HCT116 (cell line): ENCODE results near the gene GGNBP2. TPM values are rescaled to one million over a fixed set of nuclear protein-coding genes. Genes with fewer than 3 reads are reported as not detected.

Experiments
- ATAC-seq: fragments of 200-7000 bp; cut with Tn5 transposase; 2 replicates; pipeline ENCODE4 v1.9.1; 2020; ENCODE audit warnings: mild to moderate bottlenecking, moderate library complexity
- BruUV-seq: library from RNA; stranded (reverse); fragments of 400-500 nt; replicated peaks from 2 replicates; lab custom pipeline; 2021; lab: Mats Ljungman, UMichigan
- CTCF ChIA-PET: fragments of 300-600 bp; sonication (Branson Sonifier 250); formaldehyde crosslinking; loops from one replicate; lab custom pipeline; 2021; ENCODE audit warnings: antibody characterized with exemption; lab: Charles Lee
- POLR2A ChIA-PET: fragments of 300-600, 350-600 bp; sonication (Branson Sonifier 250); formaldehyde crosslinking; loops from one replicate; lab custom pipeline; 2021; ENCODE audit warnings: antibody characterized with exemption; lab: Charles Lee
- RAD21 ChIA-PET, 2 experiments: fragments of 300-600 bp; sonication (Branson Sonifier 250); formaldehyde crosslinking; loops; one replicate each; lab custom pipeline; 2023; ENCODE audit warnings: low total read pairs in 2 of 2; ENCODE audit not compliant: uncharacterized antibody in 2 of 2, unreplicated experiment in 2 of 2, low non-redundant PET in 1 of 2; lab: Charles Lee
- DNase-seq: peaks from one replicate; pipeline ENCODE4 v3.0.0-alpha.2; 2010; ENCODE audit warnings: low read depth, low spot score
- H2AFZ ChIP-seq: fragments of 200-600 bp; shearing (Covaris generic), sonication (generic); 2 replicates; pipeline ENCODE4 v1.6.1; 2017; ENCODE audit warnings: low read depth, mixed run types, mixed read lengths, antibody characterized with exemption, low read length; ENCODE audit not compliant: poor library complexity, severe bottlenecking
- H3K27ac ChIP-seq: 2 replicates; pipeline ENCODE4 v1.5.1; 2012; ENCODE audit warnings: low read depth, low read length
- H3K27me3 ChIP-seq: fragments of 200-600 bp; sonication (generic); 2 replicates; pipeline ENCODE4 v1.6.1; 2016; ENCODE audit warnings: mixed run types, low read length, mixed read lengths; ENCODE audit not compliant: insufficient read depth
- H3K36me3 ChIP-seq, 2 experiments: fragments of 200-500 bp in 1 of 2; fragments of 200-600 bp in 1 of 2; sonication (Bioruptor generic) in 1 of 2; sonication (generic) in 1 of 2; 2 replicates each; pipeline versions ENCODE4 v1.5.1 to v1.6.1; 2014 to 2016; ENCODE audit warnings: low read length in 2 of 2, inconsistent platforms in 1 of 2, mixed read lengths in 1 of 2, mixed run types in 1 of 2; ENCODE audit not compliant: insufficient read depth in 2 of 2, control insufficient read depth in 1 of 2
- H3K4me1 ChIP-seq, 2 experiments: fragments of 200-600 bp in 1 of 2; sonication (generic) in 1 of 2; 2 replicates each; pipeline versions ENCODE4 v1.5.1 to v1.6.1; 2012 to 2017; ENCODE audit warnings: low read length in 2 of 2, inconsistent platforms in 1 of 2, mild to moderate bottlenecking in 1 of 2, mixed read lengths in 1 of 2, mixed run types in 1 of 2, moderate library complexity in 1 of 2; ENCODE audit not compliant: insufficient read depth in 2 of 2, control insufficient read depth in 1 of 2
- H3K4me2 ChIP-seq: fragments of 200-600 bp; sonication (generic); 2 replicates; pipeline ENCODE4 v1.6.1; 2017; ENCODE audit warnings: mixed run types, low read length, mixed read lengths
- H3K4me3 ChIP-seq, 2 experiments: fragments of 200-600 bp in 1 of 2; sonication (generic) in 1 of 2; replicated peaks in 1 of 2; 2 replicates each; pipeline ENCODE4 v1.5.1; 2011 to 2016; ENCODE audit warnings: low read length in 2 of 2, control low read depth in 1 of 2, low read depth in 1 of 2, mild to moderate bottlenecking in 1 of 2, mixed read lengths in 1 of 2, mixed run types in 1 of 2
- H3K79me2 ChIP-seq: fragments of 200-600 bp; sonication (generic); 2 replicates; pipeline ENCODE4 v1.6.1; 2017; ENCODE audit warnings: mild to moderate bottlenecking, mixed run types, low read length, moderate library complexity, mixed read lengths; ENCODE audit not compliant: insufficient read depth
- H3K9ac ChIP-seq: fragments of 200-600 bp; sonication (generic); 2 replicates; pipeline ENCODE4 v1.6.1; 2016; ENCODE audit warnings: low read length, mixed read lengths
- H3K9me2 ChIP-seq: fragments of 200-600 bp; sonication (generic), shearing (Covaris generic); 2 replicates; pipeline ENCODE4 v1.6.1; 2017; ENCODE audit warnings: mixed run types, mild to moderate bottlenecking, moderate library complexity; ENCODE audit not compliant: insufficient read depth
- H3K9me3 ChIP-seq, 2 experiments: fragments of 200-500 bp in 1 of 2; fragments of 200-600 bp in 1 of 2; sonication (Bioruptor generic) in 1 of 2; sonication (generic) in 1 of 2; 2 replicates each; pipeline ENCODE4 v1.6.1; 2014 to 2017; ENCODE audit warnings: low read length in 2 of 2, mixed read lengths in 2 of 2, inconsistent platforms in 1 of 2, low read depth in 1 of 2, mild to moderate bottlenecking in 1 of 2, mixed run types in 1 of 2, moderate library complexity in 1 of 2; ENCODE audit not compliant: control insufficient read depth in 1 of 2, insufficient read depth in 1 of 2
- H4K20me1 ChIP-seq: fragments of 200-600 bp; sonication (generic), shearing (Covaris generic); 2 replicates; pipeline ENCODE4 v1.6.1; 2017; ENCODE audit warnings: mixed run types, mild to moderate bottlenecking, moderate library complexity; ENCODE audit not compliant: insufficient read depth
- CEBPB ChIP-seq: IDR thresholded peaks from 2 replicates; pipeline ENCODE4 v1.6.1; 2012; ENCODE audit warnings: low read depth
- CTCF ChIP-seq, 3 experiments: fragments of 200-600 bp in 1 of 3; sonication (generic) in 1 of 3; IDR thresholded peaks in 2 of 3; conservative IDR thresholded peaks in 1 of 3; 2 replicates each; pipeline ENCODE4 v1.5.1; 2012 to 2017; ENCODE audit warnings: low read depth in 2 of 3, low read length in 2 of 3, antibody characterized with exemption in 1 of 3, borderline replicate concordance in 1 of 3, control low read depth in 1 of 3, mild to moderate bottlenecking in 1 of 3, mixed read lengths in 1 of 3, mixed run types in 1 of 3, moderate library complexity in 1 of 3; ENCODE audit not compliant: insufficient read depth in 1 of 3
- intact Hi-C: fragments of 100-400 bp; cut with micrococcal nuclease; formaldehyde crosslinking; loops from 2 replicates; pipeline ENCODE4 v1.10.0; 2022
- total RNA-seq: library from RNA; stranded (reverse); gene quantifications from one replicate; pipeline ENCODE4 v1.2.1, GENCODE V29; 2021; ENCODE audit not compliant: unreplicated experiment
- TF ChIP-seq, protein P1 (sequence below): IDR thresholded peaks from 2 replicates; pipeline ENCODE4 v1.6.1; 2012
- TF ChIP-seq, protein P2 (sequence below): IDR thresholded peaks from 2 replicates; pipeline ENCODE4 v1.6.1; 2011; ENCODE audit warnings: mild to moderate bottlenecking, low read length, moderate library complexity; ENCODE audit not compliant: insufficient replicate concordance; ENCODE audit errors: extremely low read depth

Gene GGNBP2
- total RNA-seq, 1 experiment from 2014 or later = 58.2 TPM

- DNase-seq = no peak
- Histone ChIP-seq H4K20me1 (no peaks in the 10 kb centered on the region), H2AFZ (no peak overlapping the region), H3K9me2 (no peaks in the 10 kb centered on the region), H3K27ac (no peak overlapping the region), H3K4me2 (no peak overlapping the region), H3K79me2 (peaks cover 43% of the 10 kb centered on the region), H3K36me3 (peaks cover 18 to 20% of the 10 kb centered on the region in 2 experiments; a peak in 3 of 4 replicates), H3K4me1 (no peaks in the 10 kb centered on the region), H3K9ac (no peak overlapping the region), H3K27me3 (no peaks in the 10 kb centered on the region), H3K9me3 (no peaks in the 10 kb centered on the region), H3K4me3 (no peak overlapping the region)
- ChIA-PET POLR2A (no interaction called here), RAD21 (no interaction called here), CTCF (no interaction called here)
- no peak for ATAC-seq
- intact Hi-C loops = no loop called here
- TSS peak; percentile 17 for BruUV-seq
- TF ChIP-seq CEBPB = no peak
- TF ChIP-seq, protein P1, sequence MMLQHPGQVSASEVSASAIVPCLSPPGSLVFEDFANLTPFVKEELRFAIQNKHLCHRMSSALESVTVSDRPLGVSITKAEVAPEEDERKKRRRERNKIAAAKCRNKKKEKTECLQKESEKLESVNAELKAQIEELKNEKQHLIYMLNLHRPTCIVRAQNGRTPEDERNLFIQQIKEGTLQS = no peak
- TF ChIP-seq, protein P2, sequence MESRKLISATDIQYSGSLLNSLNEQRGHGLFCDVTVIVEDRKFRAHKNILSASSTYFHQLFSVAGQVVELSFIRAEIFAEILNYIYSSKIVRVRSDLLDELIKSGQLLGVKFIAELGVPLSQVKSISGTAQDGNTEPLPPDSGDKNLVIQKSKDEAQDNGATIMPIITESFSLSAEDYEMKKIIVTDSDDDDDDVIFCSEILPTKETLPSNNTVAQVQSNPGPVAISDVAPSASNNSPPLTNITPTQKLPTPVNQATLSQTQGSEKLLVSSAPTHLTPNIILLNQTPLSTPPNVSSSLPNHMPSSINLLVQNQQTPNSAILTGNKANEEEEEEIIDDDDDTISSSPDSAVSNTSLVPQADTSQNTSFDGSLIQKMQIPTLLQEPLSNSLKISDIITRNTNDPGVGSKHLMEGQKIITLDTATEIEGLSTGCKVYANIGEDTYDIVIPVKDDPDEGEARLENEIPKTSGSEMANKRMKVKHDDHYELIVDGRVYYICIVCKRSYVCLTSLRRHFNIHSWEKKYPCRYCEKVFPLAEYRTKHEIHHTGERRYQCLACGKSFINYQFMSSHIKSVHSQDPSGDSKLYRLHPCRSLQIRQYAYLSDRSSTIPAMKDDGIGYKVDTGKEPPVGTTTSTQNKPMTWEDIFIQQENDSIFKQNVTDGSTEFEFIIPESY = no peak
- no peak for TF ChIP-seq CTCF (IDR thresholded peaks at IDR 0.05 in 2 of 3, conservative IDR thresholded peaks at IDR 0.05 in 1 of 3; ENCODE audit: borderline replicate concordance in 1 of 3, insufficient read depth in 1 of 3, low read depth in 2 of 3, low read length in 2 of 3)
Observed at GRCh38 chr17:36578671-36579070, 34.0 kb downstream of the GGNBP2 start.
